Sigmoid colon (tissue), 7 donors: Measurements from ENCODE around the gene CASP5. TPM values are rescaled to one million over a fixed set of nuclear protein-coding genes. Genes with fewer than 3 reads are reported as not detected.

Experiments
- polyA plus RNA-seq, 3 donors: library from polyadenylated mRNA; stranded (reverse); fragments of 200-250 nt; gene quantifications; one replicate each; pipeline ENCODE4 v1.2.3, GENCODE V29; 2013
- total RNA-seq, 4 donors: library from RNA; depleted of rRNA; stranded (reverse); fragments of >200 nt; gene quantifications; one replicate each; pipeline ENCODE4 v1.1.0, GENCODE V29; 2016
- donor health status: healthy with polysubstance abuse.
- donor health status: Bipolar disorder and iron deficiency.
- donor health status: healthy.

CASP5 gene
- total and polyA plus RNA-seq, 7 donors = 25.4 to 43.3 (median 31.8) TPM; not detected in 4

Other genes with a start within 250 kb of the CASP5 start
- 1 to 10 TPM in 3 of 4 donors, under 1 TPM in 1; 0.71 to 9.4 (median 2.6) TPM for gene CASP12, start 124.7 kb downstream of the CASP5 start, total RNA-seq
- gene CASP12, start 124.7 kb downstream of the CASP5 start, polyA plus RNA-seq = 1 to 10 TPM in 1 of 3 donors, under 1 TPM in 1, not detected in 1; 0.22 to 3.0 TPM
- 10 to 100 TPM; 45.3 to 64.6 (median 55.5) TPM for gene CASP4, start 54.6 kb downstream of the CASP5 start, total RNA-seq
- 10 to 100 TPM; 20.8 to 51.8 (median 34.8) TPM for gene CASP4, start 54.6 kb downstream of the CASP5 start, polyA plus RNA-seq
- 10 to 100 TPM in 2 of 4 donors, 1 to 10 TPM in 2; 8.3 to 14.3 (median 11.6) TPM for gene CASP1, start 12.0 kb upstream of the CASP5 start, total RNA-seq
- 100 to 1,000 TPM in 1 of 3 donors, 10 to 100 TPM in 2; 35.4 to 192 (median 43.2) TPM for gene CASP1, start 12.0 kb upstream of the CASP5 start, polyA plus RNA-seq
- gene CARD16, start 22.2 kb upstream of the CASP5 start, total RNA-seq = 10 to 100 TPM in 1 of 4 donors, 1 to 10 TPM in 3; 1.1 to 11.6 (median 4.9) TPM
- 100 to 1,000 TPM in 2 of 3 donors, 10 to 100 TPM in 1; 63.7 to 119 (median 116) TPM for gene CARD16, start 22.2 kb upstream of the CASP5 start, polyA plus RNA-seq
- not detected for gene CARD18, start 116.6 kb upstream of the CASP5 start, total RNA-seq
- not detected for gene CARD18, start 116.6 kb upstream of the CASP5 start, polyA plus RNA-seq